Measurements from ENCODE around the gene ENO1.
A peak's percentile ranks its signal among the peaks of the same experiment; 100 is the strongest.

ENO1 gene

GRCh38 chr1:8858112-8858668, 20.3 kb downstream of the ENO1 start:
- DNase-seq (ENCODE audit: low read depth, low spot score) = peak; percentile 54

GRCh38 chr1:8856689-8857412, 21.6 kb downstream of the ENO1 start:
- TF ChIP-seq, protein P1, sequence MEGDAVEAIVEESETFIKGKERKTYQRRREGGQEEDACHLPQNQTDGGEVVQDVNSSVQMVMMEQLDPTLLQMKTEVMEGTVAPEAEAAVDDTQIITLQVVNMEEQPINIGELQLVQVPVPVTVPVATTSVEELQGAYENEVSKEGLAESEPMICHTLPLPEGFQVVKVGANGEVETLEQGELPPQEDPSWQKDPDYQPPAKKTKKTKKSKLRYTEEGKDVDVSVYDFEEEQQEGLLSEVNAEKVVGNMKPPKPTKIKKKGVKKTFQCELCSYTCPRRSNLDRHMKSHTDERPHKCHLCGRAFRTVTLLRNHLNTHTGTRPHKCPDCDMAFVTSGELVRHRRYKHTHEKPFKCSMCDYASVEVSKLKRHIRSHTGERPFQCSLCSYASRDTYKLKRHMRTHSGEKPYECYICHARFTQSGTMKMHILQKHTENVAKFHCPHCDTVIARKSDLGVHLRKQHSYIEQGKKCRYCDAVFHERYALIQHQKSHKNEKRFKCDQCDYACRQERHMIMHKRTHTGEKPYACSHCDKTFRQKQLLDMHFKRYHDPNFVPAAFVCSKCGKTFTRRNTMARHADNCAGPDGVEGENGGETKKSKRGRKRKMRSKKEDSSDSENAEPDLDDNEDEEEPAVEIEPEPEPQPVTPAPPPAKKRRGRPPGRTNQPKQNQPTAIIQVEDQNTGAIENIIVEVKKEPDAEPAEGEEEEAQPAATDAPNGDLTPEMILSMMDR (IDR thresholded peaks at IDR 0.05; ENCODE audit: insufficient read depth, low read length, missing control alignments) = no peak
- POLR2A ChIA-PET = interaction anchor here (0.7 to 1.1 kb wide), 3 partner anchors 15 to 21 kb away, joined by 3 to 4 read pairs (median 3); partner anchors contain the start of gene ENO1
- CTCF ChIA-PET = interaction anchor here (1.0 to 7.1 kb wide), 5 partner anchors 8 to 245 kb away, joined by 3 to 47 read pairs (median 5); no protein-coding TSS in a partner anchor
- DNase-seq (ENCODE audit: low read depth, low spot score) = no peak
- no peak overlapping the region for H3K4me3 ChIP-seq (ENCODE audit: low read depth, low read length)

More at GRCh38 chr1:8858112-8858668, 20.3 kb downstream of the ENO1 start:
- CTCF ChIA-PET = interaction anchor here (0.9 to 10.1 kb wide), 14 partner anchors 9 to 243 kb away, joined by 3 to 131 read pairs (median 8); no protein-coding TSS in a partner anchor
- TF ChIP-seq, protein P1 (IDR thresholded peaks at IDR 0.05; ENCODE audit: insufficient read depth, low read length, missing control alignments) = no peak
- H3K4me3 ChIP-seq (ENCODE audit: low read depth, low read length) = no peak overlapping the region
- POLR2A ChIA-PET = interaction anchor here (1.0 to 2.1 kb wide), 5 partner anchors 11 to 20 kb away, joined by 3 to 10 read pairs (median 5); partner anchors contain the start of gene ENO1

DNA sequence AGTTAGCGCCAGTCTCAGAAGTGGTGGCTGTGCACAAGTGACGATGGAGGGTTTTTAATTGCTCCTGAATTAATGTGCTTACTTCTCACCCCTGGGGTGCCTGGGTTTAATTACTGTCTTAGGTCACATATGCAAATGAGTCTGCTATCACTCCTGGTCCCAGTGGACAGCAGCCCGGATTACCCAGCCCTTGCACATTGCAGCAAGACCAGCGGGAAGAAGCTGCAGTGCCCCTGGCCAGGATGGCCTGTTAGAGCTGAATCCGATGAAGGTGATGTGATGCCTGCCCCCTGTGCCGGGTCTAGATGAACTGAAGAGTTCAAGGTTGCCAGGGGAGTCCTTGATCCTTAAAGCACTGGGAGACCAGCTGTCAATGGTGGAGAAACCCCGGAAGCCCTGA, 24.2 kb downstream of the ENO1 start:
- POLR2A ChIA-PET = no interaction called here
- no peak for DNase-seq (ENCODE audit: low read depth, low spot score)
- no peak overlapping the region for H3K4me3 ChIP-seq (ENCODE audit: low read depth, low read length)
- CTCF ChIA-PET = interaction anchor here (0.7 kb wide), 1 partner anchor 9 kb away, joined by 4 read pairs; no protein-coding TSS in a partner anchor
- TF ChIP-seq, protein P1 (IDR thresholded peaks at IDR 0.05; ENCODE audit: insufficient read depth, low read length, missing control alignments) = no peak

DNA sequence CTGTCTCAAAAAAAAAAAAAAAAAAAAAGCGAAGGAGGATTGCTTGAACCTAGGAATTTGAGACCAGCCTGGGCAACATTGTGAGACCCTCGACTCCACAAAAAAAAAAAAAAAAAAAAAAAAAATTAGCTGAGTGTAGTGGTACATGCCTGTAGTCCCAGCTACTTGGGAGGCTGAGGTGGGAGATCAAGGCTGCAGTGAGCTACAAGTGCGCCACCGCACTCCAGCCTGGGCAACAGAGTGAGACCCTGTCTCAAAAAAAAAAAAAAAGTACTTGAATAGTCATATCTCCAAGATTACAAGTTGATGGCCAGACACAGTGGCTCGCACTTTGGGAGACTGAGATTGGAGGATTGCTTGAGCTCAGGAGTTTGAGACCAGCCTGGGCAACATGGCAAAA, 27.4 kb downstream of the ENO1 start:
- H3K4me3 ChIP-seq (ENCODE audit: low read depth, low read length) = no peak overlapping the region
- CTCF ChIA-PET = interaction anchor here (2.5 to 9.7 kb wide), 3 partner anchors 12 to 73 kb away, joined by 6 to 131 read pairs (median 110); no protein-coding TSS in a partner anchor
- TF ChIP-seq, protein P1 (IDR thresholded peaks at IDR 0.05; ENCODE audit: insufficient read depth, low read length, missing control alignments) = no peak
- POLR2A ChIA-PET = interaction anchor here (0.6 to 1.0 kb wide), 2 partner anchors 9 to 943 kb away, joined by 3 read pairs; no protein-coding TSS in a partner anchor
- DNase-seq (ENCODE audit: low read depth, low spot score) = no peak

GRCh38 chr1:8848663-8849386, 29.7 kb downstream of the ENO1 start:
- DNase-seq (ENCODE audit: low read depth, low spot score) = peak; percentile 69
- TF ChIP-seq, protein P1 (IDR thresholded peaks at IDR 0.05; ENCODE audit: insufficient read depth, low read length, missing control alignments) = peak; percentile 98
- CTCF ChIA-PET = interaction anchor here (0.6 to 9.7 kb wide), 77 partner anchors 8 to 533 kb away, joined by 3 to 131 read pairs (median 4); no protein-coding TSS in a partner anchor

More at GRCh38 chr1:8848663-8849386, 29.7 kb downstream of the ENO1 start:
- POLR2A ChIA-PET = interaction anchor here (0.9 to 1.5 kb wide), 3 partner anchors 12 to 32 kb away, joined by 3 to 11 read pairs (median 3); partner anchors contain the start of genes ENO1 and RERE
- H3K4me3 ChIP-seq (ENCODE audit: low read depth, low read length) = no peak overlapping the region
